Activated CD4-positive, alpha-beta T cell treated with anti-CD3 and anti-CD28 coated beads, Interleukin-2, amount 50 U/mL, for 48 hours (primary cell): ENCODE measurements around the gene KIF22.

Experiments used
- DNase-seq, 2 experiments: peaks; one replicate each; pipeline ENCODE4 v3.0.0-alpha.2; 2020

KIF22 gene

GRCh38 chr16:29804455-29805231 lies 14.1 kb downstream of the KIF22 start:
- DNase-seq = no peak

GRCh38 chr16:29805232-29806098 lies 14.9 kb downstream of the KIF22 start:
- DNase-seq = peak; percentile 97 to 98

GRCh38 chr16:29806099-29806579 lies 15.6 kb downstream of the KIF22 start, which contains the start of gene MAZ:
Gene MAZ (plus strand): TSS chr16:29806529. CDS start chr16:29806702, 173 bp downstream.
- DNase-seq = no peak

- DNase-seq = peak; percentile 70 to 74
These were observed 16.3 kb downstream of the KIF22 start for GRCh38 chr16:29806641-29807425.

GRCh38 chr16:29807426-29808218 lies 17.1 kb downstream of the KIF22 start:
- peak; percentile 90 to 94 for DNase-seq

- peak; percentile 51 to 59 for DNase-seq
These were observed 17.8 kb downstream of the KIF22 start for GRCh38 chr16:29808219-29808900.

- DNase-seq = no peak
These were observed 18.6 kb downstream of the KIF22 start for GRCh38 chr16:29809031-29809747.

- peak; percentile 46 to 51 for DNase-seq
These were observed 19.5 kb downstream of the KIF22 start for GRCh38 chr16:29809850-29810698.

GRCh38 chr16:29810699-29811169 lies 20.2 kb downstream of the KIF22 start:
- no peak for DNase-seq

GRCh38 chr16:29811170-29811895 lies 20.8 kb downstream of the KIF22 start:
- DNase-seq = peak; percentile 87 to 92

GRCh38 chr16:29811896-29812665 lies 21.5 kb downstream of the KIF22 start, which contains the start of gene PRRT2:
Gene PRRT2 (plus strand): TSS chr16:29812193. CDS start chr16:29813055, 862 bp downstream.
- DNase-seq = peak; percentile 66 to 71

GRCh38 chr16:29812754-29813643 lies 22.4 kb downstream of the KIF22 start:
- DNase-seq = no peak

GRCh38 chr16:29813644-29814562 lies 23.4 kb downstream of the KIF22 start:
- no peak for DNase-seq

- DNase-seq = no peak
These were observed 24.0 kb downstream of the KIF22 start for GRCh38 chr16:29814592-29814991.

- peak; percentile 59 to 65 for DNase-seq
These were observed 24.6 kb downstream of the KIF22 start for GRCh38 chr16:29815032-29815721.
